ENCODE results near the gene TBXA2R. TPM values are rescaled to one million over a fixed set of nuclear protein-coding genes. Genes with fewer than 3 reads are reported as not detected.

TBXA2R gene
- total RNA-seq, 1 experiment from 2014 or later: 1.3 TPM

DNA sequence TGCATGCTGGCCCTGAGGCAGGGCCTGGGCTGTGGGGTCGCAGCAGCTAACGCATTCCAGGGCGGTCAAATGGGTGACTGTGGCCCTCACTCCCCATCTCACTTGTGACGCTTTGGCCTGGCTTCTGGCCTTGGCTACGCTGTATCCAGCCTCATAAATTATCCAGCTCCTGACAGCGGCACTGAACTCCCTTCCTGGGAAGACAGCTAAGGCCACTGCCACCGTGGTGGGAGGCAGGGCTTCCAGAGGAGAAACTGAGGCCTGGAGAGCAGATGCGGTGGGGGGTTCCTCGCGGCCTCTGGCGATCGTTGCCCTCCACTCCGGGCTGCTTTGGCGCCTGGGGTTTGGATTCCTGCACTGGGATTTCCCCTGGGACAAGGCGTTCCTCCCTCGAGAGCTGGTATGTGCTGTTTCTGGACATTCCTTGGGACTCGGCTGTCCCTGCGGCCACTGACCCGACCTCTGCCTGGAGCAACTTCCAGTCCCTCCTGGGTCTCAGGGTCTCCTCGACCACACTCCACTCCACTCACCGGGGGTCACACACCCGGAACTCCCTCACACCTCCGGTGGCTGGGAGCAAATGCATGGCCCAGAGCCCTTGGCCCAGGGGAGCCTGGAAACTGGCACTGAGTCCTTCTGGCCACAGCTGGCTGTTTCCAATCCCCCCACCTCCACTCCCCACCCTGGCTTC lies 3.4 kb downstream of the TBXA2R start:
- Mint-ChIP-seq H3K27ac (no peak overlapping the region), H3K36me3 (no peaks in the 10 kb centered on the region), H3K27me3 (ENCODE audit: low read depth) (no peaks in the 10 kb centered on the region), H3K4me3 (no peak overlapping the region), H3K9me3 (no peaks in the 10 kb centered on the region), H3K4me1 (peaks cover 10% of the 10 kb centered on the region)
- POLR2A ChIA-PET: interaction anchor here (0.6 kb wide), 1 partner anchor 25 kb away, joined by 3 read pairs; no protein-coding TSS in a partner anchor
- CTCF ChIA-PET: interaction anchor here (0.6 to 1.1 kb wide), 3 partner anchors 27 to 298 kb away, joined by 3 read pairs; no protein-coding TSS in a partner anchor
- no peak for DNase-seq (ENCODE audit: low spot score)
- TF ChIP-seq ZNF138 (CRISPR knock-in tag; conservative IDR thresholded peaks at IDR 0.05) (no peak), FOXP1 (CRISPR knock-in tag; IDR thresholded peaks at IDR 0.05; ENCODE audit: borderline replicate concordance) (no peak), HMGA2 (CRISPR knock-in tag; IDR thresholded peaks at IDR 0.05) (no peak), NFATC4 (CRISPR knock-in tag; IDR thresholded peaks at IDR 0.05) (no peak), SP1 (CRISPR knock-in tag; conservative IDR thresholded peaks at IDR 0.05) (no peak), IRF2 (CRISPR knock-in tag; IDR thresholded peaks at IDR 0.05; ENCODE audit: borderline replicate concordance, low read depth) (no peak), JAZF1 (CRISPR knock-in tag; IDR thresholded peaks at IDR 0.05) (no peak), SOX15 (CRISPR knock-in tag; IDR thresholded peaks at IDR 0.05) (no peak), NR3C1 (CRISPR knock-in tag; conservative IDR thresholded peaks at IDR 0.05; ENCODE audit: low read depth) (no peak), MYBL2 (CRISPR knock-in tag; IDR thresholded peaks at IDR 0.05) (no peak), RELA (CRISPR knock-in tag; IDR thresholded peaks at IDR 0.05; ENCODE audit: borderline replicate concordance) (no peak), CREB1 (CRISPR knock-in tag; IDR thresholded peaks at IDR 0.05) (no peak)
- TF ChIP-seq, protein P1, sequence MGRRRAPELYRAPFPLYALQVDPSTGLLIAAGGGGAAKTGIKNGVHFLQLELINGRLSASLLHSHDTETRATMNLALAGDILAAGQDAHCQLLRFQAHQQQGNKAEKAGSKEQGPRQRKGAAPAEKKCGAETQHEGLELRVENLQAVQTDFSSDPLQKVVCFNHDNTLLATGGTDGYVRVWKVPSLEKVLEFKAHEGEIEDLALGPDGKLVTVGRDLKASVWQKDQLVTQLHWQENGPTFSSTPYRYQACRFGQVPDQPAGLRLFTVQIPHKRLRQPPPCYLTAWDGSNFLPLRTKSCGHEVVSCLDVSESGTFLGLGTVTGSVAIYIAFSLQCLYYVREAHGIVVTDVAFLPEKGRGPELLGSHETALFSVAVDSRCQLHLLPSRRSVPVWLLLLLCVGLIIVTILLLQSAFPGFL (CRISPR knock-in tag; IDR thresholded peaks at IDR 0.05; ENCODE audit: borderline replicate concordance): no peak
- TF ChIP-seq, protein P2, sequence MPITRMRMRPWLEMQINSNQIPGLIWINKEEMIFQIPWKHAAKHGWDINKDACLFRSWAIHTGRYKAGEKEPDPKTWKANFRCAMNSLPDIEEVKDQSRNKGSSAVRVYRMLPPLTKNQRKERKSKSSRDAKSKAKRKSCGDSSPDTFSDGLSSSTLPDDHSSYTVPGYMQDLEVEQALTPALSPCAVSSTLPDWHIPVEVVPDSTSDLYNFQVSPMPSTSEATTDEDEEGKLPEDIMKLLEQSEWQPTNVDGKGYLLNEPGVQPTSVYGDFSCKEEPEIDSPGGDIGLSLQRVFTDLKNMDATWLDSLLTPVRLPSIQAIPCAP (CRISPR knock-in tag; IDR thresholded peaks at IDR 0.05): no peak
- TF ChIP-seq, protein P3, sequence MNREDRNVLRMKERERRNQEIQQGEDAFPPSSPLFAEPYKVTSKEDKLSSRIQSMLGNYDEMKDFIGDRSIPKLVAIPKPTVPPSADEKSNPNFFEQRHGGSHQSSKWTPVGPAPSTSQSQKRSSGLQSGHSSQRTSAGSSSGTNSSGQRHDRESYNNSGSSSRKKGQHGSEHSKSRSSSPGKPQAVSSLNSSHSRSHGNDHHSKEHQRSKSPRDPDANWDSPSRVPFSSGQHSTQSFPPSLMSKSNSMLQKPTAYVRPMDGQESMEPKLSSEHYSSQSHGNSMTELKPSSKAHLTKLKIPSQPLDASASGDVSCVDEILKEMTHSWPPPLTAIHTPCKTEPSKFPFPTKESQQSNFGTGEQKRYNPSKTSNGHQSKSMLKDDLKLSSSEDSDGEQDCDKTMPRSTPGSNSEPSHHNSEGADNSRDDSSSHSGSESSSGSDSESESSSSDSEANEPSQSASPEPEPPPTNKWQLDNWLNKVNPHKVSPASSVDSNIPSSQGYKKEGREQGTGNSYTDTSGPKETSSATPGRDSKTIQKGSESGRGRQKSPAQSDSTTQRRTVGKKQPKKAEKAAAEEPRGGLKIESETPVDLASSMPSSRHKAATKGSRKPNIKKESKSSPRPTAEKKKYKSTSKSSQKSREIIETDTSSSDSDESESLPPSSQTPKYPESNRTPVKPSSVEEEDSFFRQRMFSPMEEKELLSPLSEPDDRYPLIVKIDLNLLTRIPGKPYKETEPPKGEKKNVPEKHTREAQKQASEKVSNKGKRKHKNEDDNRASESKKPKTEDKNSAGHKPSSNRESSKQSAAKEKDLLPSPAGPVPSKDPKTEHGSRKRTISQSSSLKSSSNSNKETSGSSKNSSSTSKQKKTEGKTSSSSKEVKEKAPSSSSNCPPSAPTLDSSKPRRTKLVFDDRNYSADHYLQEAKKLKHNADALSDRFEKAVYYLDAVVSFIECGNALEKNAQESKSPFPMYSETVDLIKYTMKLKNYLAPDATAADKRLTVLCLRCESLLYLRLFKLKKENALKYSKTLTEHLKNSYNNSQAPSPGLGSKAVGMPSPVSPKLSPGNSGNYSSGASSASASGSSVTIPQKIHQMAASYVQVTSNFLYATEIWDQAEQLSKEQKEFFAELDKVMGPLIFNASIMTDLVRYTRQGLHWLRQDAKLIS (CRISPR knock-in tag; IDR thresholded peaks at IDR 0.05; ENCODE audit: borderline replicate concordance): no peak
- TF ChIP-seq, protein P4, sequence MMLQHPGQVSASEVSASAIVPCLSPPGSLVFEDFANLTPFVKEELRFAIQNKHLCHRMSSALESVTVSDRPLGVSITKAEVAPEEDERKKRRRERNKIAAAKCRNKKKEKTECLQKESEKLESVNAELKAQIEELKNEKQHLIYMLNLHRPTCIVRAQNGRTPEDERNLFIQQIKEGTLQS (CRISPR knock-in tag; conservative IDR thresholded peaks at IDR 0.05): no peak
- TF ChIP-seq, protein P5, sequence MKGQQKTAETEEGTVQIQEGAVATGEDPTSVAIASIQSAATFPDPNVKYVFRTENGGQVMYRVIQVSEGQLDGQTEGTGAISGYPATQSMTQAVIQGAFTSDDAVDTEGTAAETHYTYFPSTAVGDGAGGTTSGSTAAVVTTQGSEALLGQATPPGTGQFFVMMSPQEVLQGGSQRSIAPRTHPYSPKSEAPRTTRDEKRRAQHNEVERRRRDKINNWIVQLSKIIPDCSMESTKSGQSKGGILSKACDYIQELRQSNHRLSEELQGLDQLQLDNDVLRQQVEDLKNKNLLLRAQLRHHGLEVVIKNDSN (CRISPR knock-in tag; IDR thresholded peaks at IDR 0.05): no peak
- TF ChIP-seq, protein P6, sequence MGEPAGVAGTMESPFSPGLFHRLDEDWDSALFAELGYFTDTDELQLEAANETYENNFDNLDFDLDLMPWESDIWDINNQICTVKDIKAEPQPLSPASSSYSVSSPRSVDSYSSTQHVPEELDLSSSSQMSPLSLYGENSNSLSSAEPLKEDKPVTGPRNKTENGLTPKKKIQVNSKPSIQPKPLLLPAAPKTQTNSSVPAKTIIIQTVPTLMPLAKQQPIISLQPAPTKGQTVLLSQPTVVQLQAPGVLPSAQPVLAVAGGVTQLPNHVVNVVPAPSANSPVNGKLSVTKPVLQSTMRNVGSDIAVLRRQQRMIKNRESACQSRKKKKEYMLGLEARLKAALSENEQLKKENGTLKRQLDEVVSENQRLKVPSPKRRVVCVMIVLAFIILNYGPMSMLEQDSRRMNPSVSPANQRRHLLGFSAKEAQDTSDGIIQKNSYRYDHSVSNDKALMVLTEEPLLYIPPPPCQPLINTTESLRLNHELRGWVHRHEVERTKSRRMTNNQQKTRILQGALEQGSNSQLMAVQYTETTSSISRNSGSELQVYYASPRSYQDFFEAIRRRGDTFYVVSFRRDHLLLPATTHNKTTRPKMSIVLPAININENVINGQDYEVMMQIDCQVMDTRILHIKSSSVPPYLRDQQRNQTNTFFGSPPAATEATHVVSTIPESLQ (CRISPR knock-in tag; IDR thresholded peaks at IDR 0.05): no peak
- TF ChIP-seq, protein P7, sequence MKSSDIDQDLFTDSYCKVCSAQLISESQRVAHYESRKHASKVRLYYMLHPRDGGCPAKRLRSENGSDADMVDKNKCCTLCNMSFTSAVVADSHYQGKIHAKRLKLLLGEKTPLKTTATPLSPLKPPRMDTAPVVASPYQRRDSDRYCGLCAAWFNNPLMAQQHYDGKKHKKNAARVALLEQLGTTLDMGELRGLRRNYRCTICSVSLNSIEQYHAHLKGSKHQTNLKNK (CRISPR knock-in tag; IDR thresholded peaks at IDR 0.05): no peak
- TF ChIP-seq, protein P8, sequence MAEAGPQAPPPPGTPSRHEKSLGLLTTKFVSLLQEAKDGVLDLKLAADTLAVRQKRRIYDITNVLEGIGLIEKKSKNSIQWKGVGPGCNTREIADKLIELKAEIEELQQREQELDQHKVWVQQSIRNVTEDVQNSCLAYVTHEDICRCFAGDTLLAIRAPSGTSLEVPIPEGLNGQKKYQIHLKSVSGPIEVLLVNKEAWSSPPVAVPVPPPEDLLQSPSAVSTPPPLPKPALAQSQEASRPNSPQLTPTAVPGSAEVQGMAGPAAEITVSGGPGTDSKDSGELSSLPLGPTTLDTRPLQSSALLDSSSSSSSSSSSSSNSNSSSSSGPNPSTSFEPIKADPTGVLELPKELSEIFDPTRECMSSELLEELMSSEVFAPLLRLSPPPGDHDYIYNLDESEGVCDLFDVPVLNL (CRISPR knock-in tag; IDR thresholded peaks at IDR 0.05; ENCODE audit: borderline replicate concordance, low read depth): no peak
- ATAC-seq: no peak
